MM.1S (cell line): ENCODE results near the gene TMEM51.

Source experiments
- DNase-seq: peaks from one replicate; pipeline ENCODE4 v3.0.0-alpha.2; 2015
- H2AFZ ChIP-seq: fragments of 300-600 bp; sonication (generic); 2 replicates; pipeline ENCODE4 v1.6.0; 2016; ENCODE audit warnings: antibody characterized with exemption, low read length
- H3F3A ChIP-seq: fragments of 300-600 bp; sonication (generic); 2 replicates; pipeline ENCODE4 v1.6.1; 2016; ENCODE audit warnings: mild to moderate bottlenecking, antibody characterized with exemption, low read length, moderate library complexity, mixed read lengths; ENCODE audit not compliant: insufficient read depth
- H3K27ac ChIP-seq: fragments of 300-600 bp; sonication (generic); 2 replicates; pipeline ENCODE4 v1.5.1; 2016; ENCODE audit warnings: mild to moderate bottlenecking, low read length
- H3K27me3 ChIP-seq: fragments of 300-600 bp; sonication (generic); replicated peaks from 2 replicates; pipeline ENCODE4 v1.6.0; 2016; ENCODE audit warnings: low read length; ENCODE audit not compliant: insufficient read depth
- H3K36me3 ChIP-seq: fragments of 300-600 bp; sonication (generic); replicated peaks from 2 replicates; pipeline ENCODE4 v1.6.1; 2016; ENCODE audit warnings: mild to moderate bottlenecking, low read length, mixed read lengths; ENCODE audit not compliant: insufficient read depth
- H3K4me1 ChIP-seq: fragments of 300-600 bp; sonication (generic); 2 replicates; pipeline ENCODE4 v1.6.1; 2016; ENCODE audit warnings: low read length, mixed read lengths
- H3K4me2 ChIP-seq: fragments of 300-600 bp; sonication (generic); 2 replicates; pipeline ENCODE4 v1.6.0; 2016; ENCODE audit warnings: low read depth, low read length
- H3K4me3 ChIP-seq: fragments of 300-600 bp; sonication (generic); 2 replicates; pipeline ENCODE4 v1.5.1; 2016; ENCODE audit warnings: low read length, mixed read lengths
- H3K79me2 ChIP-seq: fragments of 300-600 bp; sonication (generic); 2 replicates; pipeline ENCODE4 v1.6.1; 2016; ENCODE audit warnings: mixed run types, low read length, mixed read lengths
- H3K9ac ChIP-seq: fragments of 300-600 bp; sonication (generic); 2 replicates; pipeline ENCODE4 v1.6.1; 2016; ENCODE audit warnings: low read length, mixed read lengths
- H3K9me2 ChIP-seq: fragments of 300-600 bp; sonication (generic); replicated peaks from 2 replicates; pipeline ENCODE4 v1.6.1; 2016; ENCODE audit warnings: mild to moderate bottlenecking, low read length, mixed read lengths; ENCODE audit not compliant: insufficient read depth
- H3K9me3 ChIP-seq: fragments of 300-600 bp; sonication (generic); replicated peaks from 2 replicates; pipeline ENCODE4 v1.6.1; 2016; ENCODE audit warnings: mild to moderate bottlenecking, low read length, mixed read lengths; ENCODE audit not compliant: insufficient read depth
- H4K20me1 ChIP-seq: fragments of 300-600 bp; sonication (generic); 2 replicates; pipeline ENCODE4 v1.6.1; 2016; ENCODE audit warnings: mild to moderate bottlenecking, low read length, moderate library complexity, mixed read lengths; ENCODE audit not compliant: insufficient read depth
- CTCF ChIP-seq: fragments of 300-600 bp; sonication (generic); IDR thresholded peaks from 2 replicates; pipeline ENCODE4 v1.5.1; 2016; ENCODE audit warnings: antibody characterized with exemption, low read length, mixed read lengths
- EZH2 ChIP-seq: fragments of 300-600 bp; sonication (generic); optimal IDR thresholded peaks from 2 replicates; pipeline ENCODE3; 2017; ENCODE audit warnings: low read depth, mild to moderate bottlenecking, antibody characterized with exemption, low read length, mixed read lengths
- EZH2phosphoT487 ChIP-seq: fragments of 300-600 bp; sonication (generic); IDR thresholded peaks from 2 replicates; pipeline ENCODE4 v1.6.1; 2018; ENCODE audit warnings: antibody characterized with exemption, low read length

The TMEM51 gene

GRCh38 chr1:15125101-15125745 is 28.3 kb upstream of the TMEM51 start:
- Histone ChIP-seq H3F3A (no peaks in the 10 kb centered on the region), H2AFZ (no peak overlapping the region), H4K20me1 (no peaks in the 10 kb centered on the region), H3K9ac (no peak overlapping the region), H3K4me3 (no peak overlapping the region), H3K27me3 (no peaks in the 10 kb centered on the region), H3K9me3 (no peaks in the 10 kb centered on the region), H3K27ac (no peak overlapping the region), H3K4me2 (no peak overlapping the region), H3K36me3 (no peaks in the 10 kb centered on the region), H3K79me2 (no peaks in the 10 kb centered on the region), H3K4me1 (peaks cover 11% of the 10 kb centered on the region; the same call in 1 of the 2 replicates), H3K9me2 (no peaks in the 10 kb centered on the region)
- no peak for DNase-seq
- no peak for TF ChIP-seq CTCF
- TF ChIP-seq EZH2phosphoT487, result no peak
- TF ChIP-seq EZH2, result no peak

- no peaks in the 10 kb centered on the region for H3K79me2 ChIP-seq
- H3K9me2 ChIP-seq, result no peaks in the 10 kb centered on the region
- H3K4me1 ChIP-seq, result peaks cover 11% of the 10 kb centered on the region; the same call in 1 of the 2 replicates
- H3F3A ChIP-seq, result no peaks in the 10 kb centered on the region
- H3K36me3 ChIP-seq, result no peaks in the 10 kb centered on the region
- H3K27me3 ChIP-seq, result no peaks in the 10 kb centered on the region
- no peak overlapping the region for H3K27ac ChIP-seq
- no peak overlapping the region for H3K4me2 ChIP-seq
- H3K9me3 ChIP-seq, result no peaks in the 10 kb centered on the region
- H3K4me3 ChIP-seq, result no peak overlapping the region
- TF ChIP-seq EZH2 (no peak), EZH2phosphoT487 (no peak), CTCF (no peak)
- no peak for DNase-seq
- H2AFZ ChIP-seq, result no peak overlapping the region
- no peak overlapping the region for H3K9ac ChIP-seq
- H4K20me1 ChIP-seq, result no peaks in the 10 kb centered on the region
Observed at GRCh38 chr1:15128077-15128476, 25.5 kb upstream of the TMEM51 start.

GRCh38 chr1:15128520-15129313 is 24.8 kb upstream of the TMEM51 start:
- Histone ChIP-seq H3K9me3 (no peaks in the 10 kb centered on the region), H3K27me3 (no peaks in the 10 kb centered on the region), H2AFZ (no peak overlapping the region), H3F3A (no peaks in the 10 kb centered on the region), H3K36me3 (no peaks in the 10 kb centered on the region), H3K27ac (no peak overlapping the region), H3K79me2 (no peaks in the 10 kb centered on the region), H3K9me2 (no peaks in the 10 kb centered on the region), H3K4me3 (no peak overlapping the region), H3K4me1 (peaks cover 11% of the 10 kb centered on the region; the same call in 1 of the 2 replicates), H4K20me1 (no peaks in the 10 kb centered on the region), H3K9ac (no peak overlapping the region), H3K4me2 (no peak overlapping the region)
- DNase-seq, result peak; percentile 72
- TF ChIP-seq EZH2phosphoT487 (no peak), CTCF (peak; percentile 89)
